Fibroblast of skin of right quadriceps (primary cell): ENCODE measurements around the gene ABTB1.
"Not testable (repeated sequence)": the region's sequence is repeated elsewhere in the genome, so short reads cannot be mapped to it uniquely, and the experiment has no call there.

Experiments
- DNase-seq: peaks from one replicate; pipeline ENCODE4 v3.0.0-alpha.2; 2013

The ABTB1 gene

DNA sequence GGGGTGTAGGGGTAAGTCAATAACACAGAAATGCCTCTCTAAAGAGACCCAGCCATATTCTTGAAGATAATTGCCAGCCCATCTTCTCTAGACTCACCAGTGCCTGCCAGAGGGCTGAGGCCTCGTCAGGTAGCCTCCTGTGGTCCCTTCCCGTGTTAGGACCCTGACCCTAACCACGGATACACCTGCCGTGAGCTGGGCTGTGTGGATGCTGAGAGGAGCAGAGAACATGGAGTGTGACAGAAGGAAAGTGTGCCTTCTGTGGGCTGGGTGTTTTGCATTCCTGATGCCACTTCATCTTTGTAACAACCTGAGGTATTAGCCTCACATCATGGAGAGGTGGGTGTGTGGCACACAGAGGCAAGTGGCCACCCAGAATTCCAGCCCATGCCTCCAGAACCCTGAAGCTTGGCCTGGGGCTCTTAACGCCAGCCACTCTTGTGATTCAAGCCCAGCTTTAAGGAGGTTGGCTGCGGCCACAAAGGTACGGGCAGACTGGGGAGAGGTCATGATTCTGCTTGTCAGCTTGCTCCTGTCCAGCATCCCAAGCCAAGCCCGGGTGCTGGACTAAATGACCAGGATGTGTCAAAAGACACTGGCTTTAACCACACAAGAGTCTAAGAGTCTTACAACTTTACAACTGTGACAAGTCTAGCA, 21.1 kb upstream of the ABTB1 start:
- no peak for DNase-seq

- peak; percentile 58 for DNase-seq
Observed at GRCh38 chr3:127652246-127652995, 20.3 kb upstream of the ABTB1 start.

DNA sequence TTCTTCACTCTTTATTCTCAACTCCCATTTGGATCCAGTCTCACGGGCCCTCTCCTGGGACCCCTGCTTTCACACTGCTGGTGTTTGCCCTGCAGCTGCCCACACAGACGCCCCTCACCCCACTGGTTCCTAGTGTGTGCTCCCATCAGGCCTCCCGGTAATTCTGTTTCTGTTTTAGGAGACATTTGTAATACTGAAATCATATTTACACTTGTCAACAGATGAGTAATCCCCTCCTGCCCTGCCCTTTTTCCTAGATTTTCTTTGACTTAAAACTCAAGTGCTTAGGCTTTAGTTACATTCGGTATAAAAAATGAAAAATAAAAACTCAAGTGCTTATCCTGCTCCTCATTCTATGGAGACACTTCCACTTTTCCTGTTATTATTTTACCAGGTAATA, 18.4 kb upstream of the ABTB1 start:
- no peak for DNase-seq

DNA sequence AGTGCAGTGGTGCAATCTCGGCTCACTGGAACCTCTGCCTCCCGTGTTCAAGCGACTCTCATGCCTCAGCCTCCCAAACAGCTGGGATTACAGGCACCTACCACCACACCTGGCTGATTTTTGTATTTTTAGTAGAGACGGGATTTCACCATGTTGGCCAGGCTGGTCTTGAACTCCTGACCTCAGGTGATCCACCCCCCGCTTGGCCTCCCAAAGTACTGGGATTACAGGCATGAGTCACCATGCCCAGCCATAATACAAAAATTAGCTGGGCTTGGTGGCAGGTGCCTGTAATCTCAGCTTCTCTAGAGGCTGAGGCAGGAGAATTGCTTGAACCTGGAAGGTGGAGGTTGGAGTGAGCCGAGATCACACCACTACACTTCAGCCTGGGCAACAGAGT, 17.8 kb upstream of the ABTB1 start:
- DNase-seq: not testable (repeated sequence)

DNA sequence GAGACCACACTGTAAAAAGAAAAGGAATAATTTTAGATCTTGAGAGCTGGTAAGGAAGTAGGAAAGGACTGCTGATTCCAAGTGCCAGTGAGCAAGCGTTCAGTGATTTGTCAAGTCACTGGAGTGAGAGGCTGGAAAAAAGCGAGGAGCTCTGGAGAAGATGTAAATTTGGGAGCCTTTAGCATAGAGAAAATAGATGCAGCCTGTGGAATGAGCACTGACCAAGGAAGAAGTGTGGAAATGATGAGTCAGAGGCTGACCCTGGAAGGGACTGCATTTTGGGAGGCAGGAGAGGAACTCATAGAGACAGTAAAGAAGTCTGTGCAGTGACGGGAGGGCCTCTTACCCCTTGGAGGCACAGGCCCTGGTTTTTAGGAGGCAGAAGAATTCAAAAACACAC, 17.1 kb upstream of the ABTB1 start:
- DNase-seq: peak; percentile 53

DNA sequence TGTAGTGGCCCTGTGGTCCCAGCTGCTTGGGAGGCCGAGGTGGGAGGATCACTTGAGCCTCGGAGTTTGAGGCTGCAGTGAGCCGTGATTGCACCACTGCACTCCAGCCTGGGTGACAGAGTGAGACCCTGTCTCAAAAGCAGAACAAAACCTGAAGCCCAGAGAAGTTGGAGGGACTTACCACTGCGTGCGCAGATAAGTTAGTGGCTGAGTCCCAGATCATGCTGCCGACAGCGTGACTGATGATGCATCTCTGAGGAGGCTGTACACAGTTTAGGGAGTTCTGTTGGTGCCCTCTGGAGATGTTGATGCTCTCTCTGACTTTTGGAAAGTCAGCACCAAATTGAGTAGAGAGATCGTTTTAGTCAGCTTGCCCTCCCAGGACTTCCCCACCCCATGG, 15.8 kb upstream of the ABTB1 start:
- no peak for DNase-seq

DNA sequence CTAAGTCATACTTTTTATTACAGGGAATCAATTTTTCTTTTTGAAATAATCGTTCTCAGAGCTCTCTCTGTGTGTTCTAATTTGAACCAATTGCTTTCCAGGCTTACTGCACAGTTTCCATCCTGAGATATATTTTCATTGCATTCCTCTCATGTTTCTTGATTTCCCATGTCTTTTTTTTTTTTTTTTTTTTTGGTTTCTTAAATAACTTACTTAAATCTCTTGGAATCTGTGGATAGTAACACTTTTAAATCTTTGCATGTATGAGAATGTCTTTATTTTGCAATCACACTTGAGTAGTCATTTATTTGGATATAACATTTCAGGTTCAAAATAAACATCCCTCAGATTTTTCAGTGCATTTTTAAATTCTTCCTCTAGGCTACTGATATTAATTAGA, 14.5 kb upstream of the ABTB1 start:
- DNase-seq: peak; percentile 31

- DNase-seq: no peak
Observed at GRCh38 chr3:127660621-127661251, 12.0 kb upstream of the ABTB1 start.

DNA sequence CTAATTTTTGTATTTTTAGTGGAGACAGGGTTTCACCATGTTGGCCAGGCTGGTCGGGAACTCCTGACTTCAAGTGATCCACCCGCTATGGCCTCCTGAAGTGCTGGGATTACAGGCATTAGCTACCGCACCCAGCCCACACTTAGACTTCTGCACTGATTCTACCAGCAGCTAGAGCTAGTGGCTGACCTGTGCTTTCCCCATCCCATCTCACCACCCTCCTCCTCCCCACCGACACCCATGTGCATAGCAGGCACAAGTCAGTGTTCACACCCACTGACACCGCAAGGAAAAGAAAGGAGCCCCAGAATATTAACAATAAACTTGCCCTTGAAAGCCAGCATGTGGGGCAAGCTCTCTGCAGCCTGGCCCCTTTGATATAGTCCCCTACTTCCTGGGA, 11.2 kb upstream of the ABTB1 start:
- DNase-seq: no peak

GRCh38 chr3:127662001-127662469, 10.7 kb upstream of the ABTB1 start:
- DNase-seq: no peak

DNA sequence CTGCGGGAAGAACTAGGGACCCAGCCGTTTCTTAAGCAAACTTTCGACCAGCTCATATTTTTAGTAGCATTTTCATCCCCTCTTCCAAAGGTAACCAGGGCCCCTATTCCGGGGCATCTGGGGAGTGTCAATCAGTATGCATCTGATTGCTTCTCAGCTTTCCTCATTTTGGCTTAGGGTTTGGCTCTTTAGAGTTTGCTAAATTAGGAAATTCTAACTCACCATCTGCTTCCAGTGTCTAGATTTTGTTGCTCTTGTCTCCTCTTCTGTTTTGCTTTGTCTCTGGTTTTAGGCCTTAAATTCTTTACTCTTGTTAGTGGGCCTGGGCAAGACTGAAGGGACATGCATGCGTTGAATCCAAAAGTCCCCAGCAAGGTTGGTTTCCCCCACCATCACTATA, 9.6 kb upstream of the ABTB1 start:
- DNase-seq: no peak

DNA sequence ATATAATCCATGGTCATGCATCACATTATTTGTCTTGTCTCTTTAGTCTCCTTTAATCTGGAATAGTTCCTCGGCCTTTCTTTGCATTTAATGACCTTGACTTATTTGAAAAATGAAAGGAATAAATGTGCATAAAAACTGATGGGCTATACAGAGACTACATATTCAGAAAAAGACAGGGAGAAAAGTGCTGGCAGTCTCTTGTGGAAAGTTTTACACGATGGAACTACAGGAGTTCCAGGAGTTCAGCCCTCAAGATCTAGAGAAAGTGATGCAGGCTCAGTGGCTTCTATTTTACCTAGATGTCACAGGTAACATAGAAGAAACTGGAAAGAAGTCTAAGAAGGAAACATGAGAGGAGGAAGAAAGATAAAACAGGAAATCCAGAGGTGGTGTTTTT, 7.6 kb upstream of the ABTB1 start:
- no peak for DNase-seq

DNA sequence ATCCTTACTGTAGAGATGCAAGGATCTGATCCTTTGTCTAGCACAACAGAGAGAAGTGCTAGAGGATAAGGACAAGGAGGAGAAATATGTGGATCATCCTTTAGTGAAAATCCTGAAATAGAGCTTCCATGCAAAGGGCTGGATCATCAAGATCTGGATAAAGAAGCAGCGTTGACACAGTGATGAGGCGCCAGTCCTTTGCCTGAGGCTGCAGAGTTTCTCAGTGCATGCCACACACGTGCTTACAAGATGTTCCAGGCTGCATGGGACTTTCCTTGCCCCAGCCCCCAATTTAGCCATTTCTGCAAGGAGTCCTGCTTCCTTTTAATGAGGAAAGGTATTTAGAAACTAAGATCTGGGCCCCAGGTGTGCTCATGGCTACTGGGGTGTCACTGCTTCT, 7.2 kb upstream of the ABTB1 start:
- DNase-seq: no peak

DNA sequence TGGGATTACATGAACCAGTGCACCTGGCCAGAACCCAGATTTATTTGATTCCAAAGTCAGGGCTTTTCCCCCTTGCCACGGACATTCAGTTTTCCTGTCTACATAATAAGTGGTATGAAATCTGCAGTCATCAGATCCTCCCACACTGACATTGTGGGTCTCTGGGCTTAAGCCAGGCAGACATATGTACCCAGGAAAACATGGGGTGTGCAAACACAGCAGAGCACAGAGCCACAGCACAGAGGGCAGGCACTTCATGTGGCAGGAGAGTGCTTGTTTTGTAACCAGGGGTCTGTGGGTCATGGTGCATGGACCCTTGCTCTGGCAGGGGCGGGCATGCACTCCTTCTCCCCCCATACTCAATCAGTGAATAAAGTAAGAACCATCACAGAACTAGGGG, 6.1 kb upstream of the ABTB1 start:
- DNase-seq: no peak

- DNase-seq: no peak
Observed at GRCh38 chr3:127667119-127667681, 5.6 kb upstream of the ABTB1 start.

DNA sequence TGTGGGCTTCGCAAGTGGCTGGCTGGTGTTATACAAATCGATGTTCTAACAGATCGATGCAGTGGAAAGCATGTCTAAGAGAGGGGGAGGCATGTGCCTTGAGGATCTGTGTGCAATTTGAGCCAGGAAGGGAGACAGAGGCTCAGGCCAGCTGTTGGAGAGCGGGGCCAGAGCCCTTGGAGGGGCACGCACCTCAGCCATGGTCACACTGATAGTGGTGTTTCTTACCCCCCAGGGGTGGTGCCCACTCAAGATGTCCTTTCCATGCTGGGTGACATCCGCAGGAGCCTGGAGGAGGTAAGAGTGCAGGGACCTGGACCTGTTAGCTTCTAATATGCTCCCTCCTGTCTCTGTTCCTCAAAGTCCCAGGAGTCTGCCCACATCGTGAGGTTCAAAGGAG, 3.8 kb upstream of the ABTB1 start:
- DNase-seq: no peak

DNA sequence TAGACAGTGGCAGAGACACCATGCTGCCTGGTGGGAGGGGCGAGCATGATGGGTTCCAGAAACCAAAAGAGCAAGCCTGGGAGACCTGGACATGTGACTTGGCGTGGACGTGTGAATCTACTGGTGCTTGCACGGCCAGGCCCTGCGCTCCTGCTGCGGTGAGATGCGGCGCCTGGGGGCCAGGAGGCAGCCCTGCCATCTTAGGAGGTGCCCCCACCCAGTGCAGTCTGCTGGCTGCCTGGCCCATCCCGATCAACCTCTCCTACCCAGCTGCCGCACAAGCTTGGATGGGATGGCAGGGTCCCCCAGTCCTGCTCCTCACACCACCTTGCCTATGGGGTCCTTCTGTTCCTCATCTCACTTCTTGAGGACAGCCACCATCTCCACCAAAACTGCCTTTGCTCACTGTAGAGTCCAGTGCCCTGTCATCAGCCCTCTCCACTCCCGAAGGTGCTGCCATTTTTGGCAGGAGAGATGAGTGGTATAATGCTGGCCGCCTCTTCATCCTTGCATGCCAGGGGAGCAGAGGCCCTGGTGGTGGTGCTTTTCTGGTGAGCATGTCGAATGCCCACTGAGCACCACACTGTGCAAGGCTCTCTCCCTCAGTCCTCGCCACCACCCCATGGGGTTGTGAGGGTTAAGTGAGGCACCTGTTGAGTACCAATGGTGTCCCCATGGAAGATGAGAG, 3.1 kb upstream of the ABTB1 start:
- DNase-seq: no peak

- DNase-seq: no peak
Observed at GRCh38 chr3:127670229-127670559, 2.6 kb upstream of the ABTB1 start.

- no peak for DNase-seq
Observed at GRCh38 chr3:127670761-127671522, 1.8 kb upstream of the ABTB1 start.

DNA sequence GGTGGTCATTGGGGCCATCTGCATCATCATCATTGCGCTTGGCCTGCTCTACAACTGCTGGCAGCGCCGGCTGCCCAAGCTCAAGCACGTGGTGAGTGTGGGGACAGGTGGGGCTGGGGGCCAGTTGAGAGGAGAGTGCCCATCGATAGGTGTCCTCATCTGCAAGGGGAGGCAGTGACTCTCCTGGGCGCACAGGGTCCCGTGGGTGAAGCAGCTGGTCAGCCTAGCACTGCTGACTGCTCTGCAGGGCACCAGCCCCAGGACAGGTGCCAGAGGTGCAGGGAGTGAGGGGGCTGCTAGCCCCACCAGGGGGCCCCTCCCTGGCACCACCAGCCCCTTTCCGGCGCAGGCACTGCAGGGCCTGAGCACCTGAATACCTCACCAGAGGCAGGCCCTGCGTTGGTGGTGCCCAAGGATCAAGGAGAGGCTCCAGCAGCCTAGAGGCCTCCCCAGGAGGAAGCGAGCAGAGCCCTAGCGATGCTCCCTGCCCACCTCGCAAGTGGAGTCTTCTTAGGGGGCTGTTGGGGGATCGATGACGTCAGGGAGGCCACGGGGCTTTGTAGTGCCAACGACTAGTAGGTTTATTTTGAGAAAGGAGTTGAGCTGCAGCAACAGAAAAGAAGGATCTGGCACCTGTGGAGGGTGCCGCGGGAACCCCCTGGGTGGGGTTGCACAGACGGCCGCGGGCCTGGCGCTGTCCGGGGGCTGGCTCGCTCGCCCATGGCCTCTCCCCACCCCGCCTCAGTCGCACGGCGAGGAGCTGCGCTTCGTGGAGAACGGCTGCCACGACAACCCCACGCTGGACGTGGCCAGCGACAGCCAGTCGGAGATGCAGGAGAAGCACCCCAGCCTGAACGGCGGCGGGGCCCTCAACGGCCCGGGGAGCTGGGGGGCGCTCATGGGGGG, 976 bp upstream of the ABTB1 start:
- DNase-seq: no peak
